Amniotic stem cell (primary cell): ENCODE data around the gene HEXD.

ENCODE experiments used
- DNase-seq: peaks from one replicate; lab custom pipeline; 2025; lab: John Stamatoyannopoulos, UW

Gene HEXD

GRCh38 chr17:82490512-82491195 lies 72.5 kb downstream of the HEXD start:
- no peak for DNase-seq

GRCh38 chr17:82491196-82491530 lies 73.0 kb downstream of the HEXD start:
- no peak for DNase-seq

GRCh38 chr17:82491533-82491932 lies 73.4 kb downstream of the HEXD start:
- no peak for DNase-seq
